GM12878 (cell line): Measurements from ENCODE around the gene RPGRIP1. TPM values are rescaled to one million over a fixed set of nuclear protein-coding genes. Genes with fewer than 3 reads are reported as not detected.
A peak's percentile ranks its signal among the peaks of the same experiment; 100 is the strongest.

Experiments used
- CUX1 ChIP-seq: IDR thresholded peaks from 2 replicates; pipeline ENCODE4 v1.6.1; 2012; ENCODE audit warnings: improper control_type of control experiment, low read depth, low read length; ENCODE audit not compliant: insufficient replicate concordance
- PML ChIP-seq: IDR thresholded peaks from 2 replicates; pipeline ENCODE4 v1.6.1; 2012; ENCODE audit warnings: low read length, inconsistent platforms
- ZBTB11 ChIP-seq: fragments of 450-650 bp; formaldehyde crosslinking; IDR thresholded peaks from 2 replicates; pipeline ENCODE4 v1.5.0; 2022; ENCODE audit warnings: mild to moderate bottlenecking, missing genetic modification characterization
- polyA plus RNA-seq, 11 experiments: library from polyadenylated mRNA; depleted of rRNA in 4 of 11; unstranded in 6 of 11; stranded (reverse) in 5 of 11; fragments of >200 nt; fragmentation: Nextera tagmentation in 4 of 11; fragmentation: Illumina TruSeq in 1 of 11; extraction: Ambion mirVana in 4 of 11; extraction: Trizol in 1 of 11; gene quantifications; 1 replicate in 1 of 11; 2 replicates in 10 of 11; pipeline versions ENCODE4 v1.2.1 to v1.2.3, GENCODE V29; 2011 to 2016; ENCODE audit warnings: inconsistent platforms in 2 of 11, missing spikeins in 2 of 11, low read depth in 1 of 11
- total RNA-seq, 4 experiments: library from RNA; depleted of rRNA in 3 of 4; stranded (reverse); fragments of >200 nt in 3 of 4; fragmentation: Illumina TruSeq in 1 of 4; extraction: Trizol in 1 of 4; gene quantifications; 2 replicates each; pipeline versions ENCODE4 v1.2.1 to v1.2.3, GENCODE V29; 2013 to 2021

Gene RPGRIP1
- total and polyA plus RNA-seq, 10 of the 15 experiments (the other 5 are each of a cell fraction or from before 2014, with no cell fraction given), result 0.07 to 1.1 (median 0.30) TPM; not detected in 1

- TF ChIP-seq CUX1, result peak; percentile 76
- peak; percentile 72; the same call in 1 of the 2 replicates for TF ChIP-seq PML
- no peak for TF ChIP-seq ZBTB11 (CRISPR knock-in tag)
These were observed 15.7 kb upstream of the RPGRIP1 start (continued) for GRCh38 chr14:21264025-21264801.
